ENCODE data around the gene CAMK1G.

The CAMK1G gene

GRCh38 chr1:209597499-209597898 lies 14.0 kb downstream of the CAMK1G start:
- no peak overlapping the region for H3K4me3 ChIP-seq (ENCODE audit: low read depth, low read length)

DNA sequence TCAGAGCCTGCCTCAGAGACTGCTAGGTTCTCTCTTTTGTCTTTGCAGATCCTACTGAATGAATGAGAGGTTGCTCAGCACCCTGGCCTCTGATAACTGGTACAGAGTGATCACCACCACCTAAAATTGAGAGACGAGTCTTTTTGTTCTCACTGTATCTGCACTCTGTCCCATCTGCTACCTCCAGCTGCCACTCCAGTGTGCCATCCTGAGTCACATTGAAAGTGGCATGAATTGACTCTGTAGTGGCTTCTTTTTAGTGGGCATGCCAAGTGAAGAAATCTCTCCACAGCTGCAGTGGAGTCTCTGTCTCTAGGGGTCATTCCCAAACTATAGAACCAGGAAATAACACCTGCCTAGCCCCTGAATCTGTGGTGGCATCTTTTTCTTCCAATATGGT lies 14.7 kb downstream of the CAMK1G start:
- no peak overlapping the region for H3K4me3 ChIP-seq (ENCODE audit: low read depth, low read length)

DNA sequence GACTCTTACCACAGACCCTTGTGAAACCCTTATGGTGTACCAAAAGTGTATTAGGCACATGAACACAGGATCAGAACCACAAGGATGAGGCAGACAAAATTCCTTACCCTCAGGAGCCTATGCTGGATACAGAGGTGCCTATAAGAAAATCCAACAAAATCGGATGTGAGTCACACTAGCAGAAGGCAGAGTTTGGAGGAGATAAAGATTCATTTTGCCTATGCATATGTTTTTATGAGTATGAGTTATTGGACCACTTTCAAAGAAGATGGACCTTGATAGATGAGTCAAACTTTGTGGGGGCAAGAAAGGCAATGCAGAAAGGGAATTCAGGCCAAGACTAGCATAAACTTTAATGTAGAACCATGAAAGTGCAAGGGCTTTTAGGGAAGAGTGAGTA lies 17.0 kb downstream of the CAMK1G start:
- no peak overlapping the region for H3K4me3 ChIP-seq (ENCODE audit: low read depth, low read length)

DNA sequence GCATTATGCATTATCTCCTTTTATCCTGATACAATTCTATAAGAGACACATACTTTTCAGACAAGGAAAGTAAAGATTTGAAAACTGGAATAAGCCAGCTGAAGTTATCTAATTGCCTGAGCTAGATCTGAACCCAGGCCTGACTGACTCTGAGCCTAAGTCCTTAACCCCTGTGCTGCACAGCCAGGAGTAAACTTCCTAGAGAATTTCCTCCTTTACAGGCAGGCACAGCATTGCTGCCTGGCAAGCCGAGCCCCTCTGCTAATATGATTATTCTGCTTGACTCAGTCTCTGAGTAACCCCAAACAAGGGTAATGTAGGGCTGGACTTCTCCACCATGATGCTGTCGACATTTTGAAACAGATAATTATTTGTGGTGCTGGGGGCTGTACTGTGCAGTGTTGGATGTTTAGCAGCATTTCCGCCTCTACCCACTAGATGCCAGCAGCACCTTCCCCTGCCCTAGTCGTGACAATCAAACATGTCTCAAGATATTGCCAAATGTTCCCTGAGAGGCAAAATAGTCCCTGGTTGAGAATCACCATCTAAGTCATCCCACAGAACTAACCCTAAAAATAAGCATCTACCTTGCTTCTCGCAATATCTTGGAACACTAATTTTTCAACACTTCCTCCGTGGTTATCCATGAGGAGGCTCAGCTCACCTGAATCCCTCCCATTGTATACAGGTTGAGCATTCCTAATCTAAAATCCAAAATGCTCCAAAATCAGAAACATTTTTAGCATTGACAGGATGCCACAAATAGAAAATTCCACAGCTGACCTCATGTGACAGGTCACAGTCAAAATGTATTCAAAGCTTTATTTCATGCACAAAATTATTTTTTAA lies 18.5 kb downstream of the CAMK1G start:
- H3K4me3 ChIP-seq (ENCODE audit: low read depth, low read length), result no peak overlapping the region

GRCh38 chr1:209603877-209604276 lies 20.4 kb downstream of the CAMK1G start:
- no peak overlapping the region for H3K4me3 ChIP-seq (ENCODE audit: low read depth, low read length)

- no peak overlapping the region for H3K4me3 ChIP-seq (ENCODE audit: low read depth, low read length)
Observed at GRCh38 chr1:209607102-209607794, 23.7 kb downstream of the CAMK1G start.

DNA sequence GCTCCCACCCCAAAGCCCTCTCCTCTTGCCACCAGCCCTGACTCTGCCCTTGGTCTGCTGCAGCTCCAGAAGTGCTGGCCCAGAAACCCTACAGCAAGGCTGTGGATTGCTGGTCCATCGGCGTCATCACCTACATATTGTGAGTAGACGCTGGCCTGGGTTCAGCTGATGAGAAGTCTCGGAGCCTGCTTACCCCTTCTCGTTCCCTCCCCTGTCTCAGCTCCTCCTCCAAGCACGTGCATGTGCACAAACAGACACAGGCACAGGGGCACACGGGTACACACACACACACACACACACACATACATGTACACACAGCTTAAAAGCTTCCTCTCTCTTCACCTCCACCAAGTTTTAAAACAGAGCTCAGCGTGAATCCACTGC lies 24.3 kb downstream of the CAMK1G start:
- no peak overlapping the region for H3K4me3 ChIP-seq (ENCODE audit: low read depth, low read length)

- H3K4me3 ChIP-seq (ENCODE audit: low read depth, low read length), result no peak overlapping the region
Observed at GRCh38 chr1:209609041-209609790, 25.7 kb downstream of the CAMK1G start.

- no peak overlapping the region for H3K4me3 ChIP-seq (ENCODE audit: low read depth, low read length)
Observed at GRCh38 chr1:209609791-209610630, 26.5 kb downstream of the CAMK1G start.

DNA sequence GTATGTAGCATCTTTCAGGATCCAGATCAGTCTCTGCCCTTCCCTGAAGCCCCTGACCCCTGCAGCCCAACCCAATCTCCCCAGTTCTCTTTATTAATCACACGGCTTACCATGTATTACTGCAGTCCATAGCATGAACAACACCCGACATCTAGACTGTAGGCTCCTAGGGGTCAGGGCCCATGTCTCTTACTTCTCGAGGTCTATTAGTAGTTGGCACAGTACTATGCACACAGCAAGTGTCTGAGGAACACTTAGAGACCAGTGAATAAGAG lies 27.1 kb downstream of the CAMK1G start:
- H3K4me3 ChIP-seq (ENCODE audit: low read depth, low read length), result no peak overlapping the region

- H3K4me3 ChIP-seq (ENCODE audit: low read depth, low read length), result no peak overlapping the region
Observed at GRCh38 chr1:209611771-209612570, 28.5 kb downstream of the CAMK1G start.

- no peak overlapping the region for H3K4me3 ChIP-seq (ENCODE audit: low read depth, low read length)
Observed at GRCh38 chr1:209612646-209613399, 29.3 kb downstream of the CAMK1G start.

DNA sequence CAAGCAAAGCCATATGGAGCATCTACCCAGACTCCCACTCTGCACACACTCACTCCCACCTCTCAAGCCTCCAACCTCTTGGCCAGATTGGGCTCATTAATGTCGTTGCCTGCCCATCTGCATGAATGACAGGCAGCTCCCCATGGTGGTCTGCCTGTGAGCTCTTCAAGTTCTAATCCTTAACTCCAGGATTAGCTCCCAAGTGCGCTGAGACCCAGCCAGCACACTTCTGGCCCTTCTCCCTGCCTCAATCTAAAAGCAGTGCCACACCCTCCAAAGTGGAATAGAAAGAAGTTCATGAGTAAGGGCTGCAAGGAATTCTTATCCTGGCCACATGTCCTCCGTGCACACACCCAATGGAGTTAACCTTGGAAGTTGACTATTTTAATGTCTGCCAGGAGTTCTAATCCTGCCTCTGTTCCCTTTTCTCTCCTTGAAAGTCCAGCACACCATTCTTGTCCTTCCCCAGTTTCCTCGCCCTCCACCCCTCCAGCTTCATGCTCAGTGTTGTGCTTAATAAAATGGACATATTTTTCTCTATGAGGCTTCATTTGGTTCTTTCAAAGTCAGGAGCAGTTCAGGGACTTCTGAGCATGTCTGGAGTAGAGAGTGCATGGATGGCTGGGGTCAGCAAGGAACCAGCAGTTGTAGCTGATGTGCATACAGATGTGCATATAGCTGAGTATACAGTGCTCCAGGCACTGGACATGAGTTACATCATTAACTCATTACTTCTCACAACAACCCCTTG lies 30.1 kb downstream of the CAMK1G start:
- H3K4me3 ChIP-seq (ENCODE audit: low read depth, low read length), result no peak overlapping the region

DNA sequence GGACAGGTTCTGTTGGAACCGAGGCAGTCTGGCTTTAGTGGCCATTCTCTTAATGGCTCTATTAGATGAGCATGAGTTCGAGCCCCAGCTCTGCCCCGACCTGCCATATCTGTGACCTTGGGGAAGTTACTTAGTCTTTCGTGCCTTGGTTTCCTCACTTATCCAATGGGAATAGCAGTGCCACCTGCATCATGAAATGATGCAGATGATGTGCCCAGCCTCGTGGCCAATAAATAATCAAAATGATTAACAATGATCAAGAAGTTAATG lies 30.6 kb downstream of the CAMK1G start:
- H3K4me3 ChIP-seq (ENCODE audit: low read depth, low read length), result no peak overlapping the region

GRCh38 chr1:209614906-209615305 lies 31.4 kb downstream of the CAMK1G start:
- H3K4me3 ChIP-seq (ENCODE audit: low read depth, low read length), result no peak overlapping the region

- H3K4me3 ChIP-seq (ENCODE audit: low read depth, low read length), result no peak overlapping the region
Observed at GRCh38 chr1:209616366-209617046, 33.0 kb downstream of the CAMK1G start.

GRCh38 chr1:209617047-209617673 lies 33.6 kb downstream of the CAMK1G start:
- no peak overlapping the region for H3K4me3 ChIP-seq (ENCODE audit: low read depth, low read length)

DNA sequence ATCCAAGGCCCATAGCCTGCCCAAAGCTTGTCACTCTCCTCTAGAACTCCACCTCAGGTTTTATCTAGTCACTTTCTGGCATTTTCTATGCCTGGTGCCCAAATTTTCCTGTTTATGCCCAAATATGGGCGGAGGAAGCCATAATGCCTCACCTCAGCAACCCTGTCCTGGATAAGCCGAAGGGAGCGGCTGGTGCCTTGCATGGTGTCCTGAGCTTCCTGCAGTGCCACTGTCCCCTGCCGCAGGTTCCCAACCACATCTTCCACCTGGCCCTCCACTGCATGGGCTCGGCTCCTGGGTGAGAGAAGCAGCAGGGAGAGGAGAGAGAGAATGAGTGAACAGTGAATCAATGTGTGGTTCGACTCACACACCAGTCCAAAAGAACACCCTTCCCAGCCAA lies 34.2 kb downstream of the CAMK1G start:
- H3K4me3 ChIP-seq (ENCODE audit: low read depth, low read length), result no peak overlapping the region

All from iPS-11a (cell line).